ENCODE results near the gene SARDH.
"Not testable (repeated sequence)": the region's sequence is repeated elsewhere in the genome, so short reads cannot be mapped to it uniquely, and the experiment has no call there.

The SARDH gene

DNA sequence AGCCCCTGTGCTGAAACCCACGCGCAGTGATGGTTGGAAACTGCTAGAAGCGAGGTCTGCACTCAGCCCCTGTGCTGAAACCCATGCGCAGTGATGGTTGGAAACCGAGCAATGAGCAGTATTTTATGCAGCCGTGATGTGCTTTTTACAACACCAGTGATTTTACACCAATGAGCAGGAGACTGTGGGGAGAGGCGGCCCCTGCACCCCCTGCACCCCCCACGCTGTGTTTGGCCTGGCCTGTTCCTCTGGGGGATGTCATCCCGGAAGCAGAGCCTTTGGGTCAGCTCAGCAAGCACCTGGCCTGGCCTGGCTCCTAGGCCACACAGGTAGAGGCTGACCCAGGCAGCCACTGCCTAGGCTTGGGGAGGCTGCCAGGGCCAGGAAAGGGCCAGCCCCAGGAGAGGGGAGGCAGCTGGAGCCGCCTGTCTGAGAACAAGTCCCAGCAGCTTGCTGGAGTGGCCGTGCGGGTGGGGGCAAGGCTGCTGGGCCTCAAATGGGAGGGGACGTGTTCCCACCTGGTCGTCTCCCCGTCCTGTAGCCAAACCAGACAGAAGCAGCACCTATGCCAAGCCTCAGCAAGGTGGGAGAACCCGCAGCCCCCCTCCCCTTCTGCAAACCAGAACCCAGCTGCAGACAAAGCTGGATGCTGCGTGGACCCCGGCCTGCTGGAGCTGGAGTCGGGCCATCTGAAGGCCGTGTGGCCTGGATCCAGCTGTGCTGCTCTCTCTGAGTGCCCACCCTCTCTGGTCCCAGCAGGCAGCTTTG, 55.1 kb downstream of the SARDH start:
- no peak for DNase-seq

DNA sequence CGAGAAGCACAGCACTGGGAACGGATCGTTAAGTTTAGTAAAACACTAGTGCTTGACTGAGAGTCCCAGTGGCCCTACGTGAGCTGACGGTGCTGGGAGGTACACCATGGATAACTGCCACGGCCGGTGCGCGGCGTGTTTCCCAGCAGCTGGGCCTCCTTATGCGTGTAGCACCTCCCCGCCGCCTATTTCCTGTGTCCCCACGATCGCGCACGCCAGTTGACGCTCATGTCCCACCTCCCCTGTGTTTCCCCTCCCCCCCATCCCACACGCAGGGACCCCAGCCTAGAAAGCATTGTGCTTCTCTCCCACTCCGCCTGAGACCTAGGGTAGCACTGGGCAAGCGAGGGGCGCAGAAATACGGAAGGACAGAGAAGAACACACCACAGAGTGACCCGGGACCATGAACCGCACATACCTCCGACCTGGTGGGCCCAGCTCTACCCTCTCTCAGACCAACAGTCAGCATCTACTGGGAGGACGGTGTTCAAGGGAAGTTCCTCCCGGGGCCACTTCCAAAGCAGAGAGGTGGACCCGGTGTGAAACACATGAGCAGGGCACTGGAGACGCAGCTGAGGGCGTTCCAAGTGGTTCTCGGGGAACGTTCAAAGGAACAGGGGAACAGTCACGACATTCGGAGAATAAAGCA, 56.4 kb downstream of the SARDH start:
- no peak for DNase-seq

DNA sequence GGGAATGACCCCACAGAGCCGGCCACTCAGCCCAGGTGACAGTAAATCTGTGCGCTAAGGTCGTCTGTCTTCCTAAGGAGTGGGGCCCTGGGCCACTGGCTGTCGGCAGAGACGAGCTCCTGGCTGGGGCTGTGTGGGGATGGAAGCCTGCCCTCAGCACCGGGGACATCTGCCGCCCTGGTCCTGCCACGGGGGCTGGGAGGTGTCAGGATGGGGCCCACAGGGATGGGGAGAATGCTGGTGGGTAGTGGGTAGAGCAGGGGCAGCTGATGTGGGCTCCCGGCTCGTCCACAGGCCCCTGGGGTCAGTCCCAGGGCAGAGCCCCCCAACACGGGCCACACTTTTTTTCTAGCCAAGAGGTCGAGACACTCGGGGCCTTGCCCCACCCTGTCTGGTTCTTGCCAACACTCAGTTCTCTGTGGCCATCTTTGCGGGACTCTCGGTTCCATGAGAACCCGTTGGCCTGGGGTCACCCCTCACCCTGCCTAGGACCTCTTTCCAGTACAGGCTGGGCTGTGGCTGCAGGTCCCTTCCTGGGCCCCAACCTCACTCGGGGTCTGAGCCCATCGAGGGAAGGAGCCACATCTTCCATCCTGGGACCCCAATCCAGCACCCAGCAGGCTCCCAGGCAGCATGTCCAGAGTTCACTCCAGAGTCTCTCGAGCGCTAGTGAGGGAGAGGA, 57.0 kb downstream of the SARDH start:
- DNase-seq, result no peak

DNA sequence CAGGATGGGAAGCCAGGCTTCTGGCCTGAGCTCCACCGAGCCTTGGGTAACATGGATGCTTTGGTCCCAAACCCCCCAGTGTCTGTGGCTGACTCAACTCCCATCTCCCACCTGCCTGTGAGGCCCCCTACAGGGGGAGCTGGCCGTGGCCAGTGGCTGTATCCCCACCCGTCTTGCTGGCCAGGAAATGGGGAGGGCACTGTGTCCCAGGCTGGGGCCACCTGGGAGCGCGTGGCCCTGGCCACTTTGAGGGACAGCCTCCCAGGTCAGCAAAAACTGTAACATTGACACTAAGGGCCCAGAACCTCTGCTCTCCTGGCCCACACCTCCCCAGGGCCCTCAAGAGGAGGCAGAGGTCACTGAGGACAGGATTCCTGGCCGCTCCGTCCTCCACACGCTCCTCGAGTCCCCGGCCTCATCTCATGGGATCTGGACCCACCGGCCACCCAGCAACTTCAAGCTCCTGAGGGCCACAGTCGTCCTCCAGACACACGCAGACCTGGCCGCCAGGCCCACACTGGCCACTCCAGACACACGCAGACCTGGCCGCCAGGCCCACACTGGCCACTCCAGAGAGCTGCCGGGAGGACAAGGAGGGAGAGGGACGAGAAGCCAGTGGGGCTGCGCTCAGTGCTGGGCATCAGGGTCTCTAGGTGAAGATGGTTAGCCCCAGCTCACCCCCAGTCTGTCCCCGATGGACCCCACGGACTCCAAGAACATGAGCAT, 57.7 kb downstream of the SARDH start:
- no peak for DNase-seq

DNA sequence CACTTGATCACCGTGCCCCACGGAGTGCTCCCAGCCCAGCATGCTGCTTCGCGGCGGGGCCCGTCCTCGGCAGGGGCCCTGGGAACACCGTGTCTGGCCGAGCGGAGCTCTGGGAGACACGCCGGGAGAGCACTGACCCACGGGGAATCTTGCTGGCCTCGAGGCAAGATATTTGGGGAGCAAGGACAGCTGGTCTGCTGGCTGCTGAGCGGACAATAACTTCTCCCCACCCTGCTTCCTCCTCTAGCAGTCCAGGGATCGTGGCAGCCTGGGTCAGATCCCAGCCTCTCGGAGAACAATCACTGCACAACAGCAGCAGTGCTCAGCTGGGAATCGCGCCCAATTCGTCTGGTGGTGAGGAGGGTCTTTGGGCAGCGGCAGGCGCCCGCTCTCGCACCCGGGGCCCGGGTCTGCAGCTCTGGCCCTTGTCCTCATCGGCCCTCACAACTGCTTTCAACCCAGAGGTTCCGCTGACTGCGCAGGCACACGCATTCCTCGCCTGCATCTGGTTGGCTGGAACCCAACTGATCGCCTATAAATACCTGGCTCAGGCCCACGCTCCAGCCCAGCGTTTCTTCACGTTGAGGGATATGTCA, 58.6 kb downstream of the SARDH start:
- DNase-seq, result no peak

DNA sequence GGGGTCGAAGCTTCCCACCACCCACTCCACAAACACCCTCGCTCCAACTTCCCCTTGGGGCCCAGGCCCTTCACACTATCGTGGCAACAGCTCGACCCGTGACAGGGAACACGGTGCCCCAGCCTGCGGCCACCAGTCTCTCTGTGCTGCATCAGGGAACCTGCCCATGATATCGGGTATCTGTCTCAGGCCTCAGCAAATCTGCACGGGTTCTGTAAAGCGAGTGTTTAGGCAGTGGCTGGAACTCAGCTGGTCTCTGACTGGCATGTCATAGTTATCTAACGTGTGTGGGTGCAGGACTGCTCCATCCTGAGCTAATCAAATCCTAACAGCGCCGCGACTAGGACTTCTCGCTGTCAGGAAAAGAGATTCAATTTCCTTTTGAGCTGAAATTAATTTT, 59.1 kb downstream of the SARDH start:
- no peak for DNase-seq

DNA sequence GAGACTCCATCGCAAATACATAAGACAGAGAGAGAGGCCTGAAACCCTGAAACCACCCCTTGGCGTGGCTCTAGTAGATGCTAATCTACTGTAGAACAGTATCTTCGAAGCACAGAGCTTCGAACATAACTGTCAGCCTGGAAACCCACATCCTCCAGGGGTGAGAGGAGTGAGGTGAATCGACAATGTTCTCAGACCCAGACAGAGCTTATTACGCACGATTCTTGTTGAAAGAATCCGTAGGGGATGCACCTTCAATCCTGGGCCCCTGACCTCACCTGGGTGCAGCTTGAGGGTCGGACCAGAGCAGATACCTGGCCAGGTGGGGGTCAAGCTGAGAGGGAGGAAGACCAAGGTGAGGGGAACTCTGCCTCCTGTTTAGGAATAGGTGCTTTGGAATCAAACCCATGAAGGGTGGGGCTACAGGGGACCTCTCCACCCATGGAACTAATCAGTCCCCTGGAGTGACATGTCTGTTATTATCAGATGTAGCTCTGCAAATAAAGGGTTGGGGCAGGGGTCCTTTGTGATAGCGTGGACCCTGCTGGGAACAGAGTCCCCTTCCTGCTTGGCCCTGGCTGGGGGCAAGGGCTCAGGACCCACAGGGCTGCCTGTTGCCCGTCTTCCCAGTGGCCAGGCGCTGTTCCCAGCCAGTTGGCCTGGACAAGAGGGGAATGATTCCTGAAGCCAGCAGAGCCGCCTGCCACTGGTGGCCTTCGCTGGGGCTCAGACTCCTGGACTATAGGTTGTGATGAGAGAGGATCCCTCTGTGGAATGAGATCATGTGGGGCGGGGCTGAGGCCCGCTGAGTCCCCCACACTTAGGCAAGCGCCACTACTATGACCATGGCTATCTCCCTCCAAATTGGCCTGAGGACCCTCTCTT, 60.8 kb downstream of the SARDH start:
- DNase-seq, result no peak

DNA sequence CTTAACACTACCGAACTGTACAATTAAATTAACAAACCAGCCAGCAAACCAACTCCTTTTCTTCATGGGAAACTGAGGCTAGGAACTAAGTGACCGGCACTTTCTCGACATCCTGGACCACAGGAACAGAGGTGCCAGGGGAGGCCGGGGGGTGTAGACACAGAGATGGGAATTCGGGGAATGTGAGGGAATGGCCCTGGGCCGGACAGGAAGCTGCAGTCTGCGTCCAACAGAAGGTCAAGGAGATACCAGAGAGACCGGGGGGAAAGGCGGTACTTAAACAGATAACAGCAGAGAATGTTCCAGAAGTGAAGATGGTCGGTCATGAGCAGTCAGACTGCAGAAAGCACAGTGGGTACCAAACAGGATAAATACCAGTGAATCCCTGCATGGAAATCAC, 61.7 kb downstream of the SARDH start:
- DNase-seq, result no peak

DNA sequence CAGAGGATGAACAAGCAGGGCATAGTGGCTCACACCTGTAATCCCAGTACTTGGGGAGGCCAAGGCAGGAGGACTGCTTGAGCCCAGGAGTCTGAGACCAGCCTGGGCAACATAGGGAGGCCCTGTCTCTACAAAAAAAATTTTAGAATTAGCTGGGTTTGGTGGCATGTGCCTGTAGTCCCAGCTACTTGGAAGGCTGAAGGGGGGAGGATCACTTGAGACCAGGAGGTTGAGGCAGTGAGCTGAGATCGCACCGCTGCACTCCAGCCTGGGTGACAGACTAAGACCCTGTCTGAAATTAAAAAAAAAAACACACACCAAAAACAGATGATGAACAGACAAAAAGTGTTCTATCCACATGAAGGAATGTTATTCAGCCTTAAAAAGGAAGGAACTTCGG, 62.4 kb downstream of the SARDH start:
- DNase-seq, result not testable (repeated sequence)

DNA sequence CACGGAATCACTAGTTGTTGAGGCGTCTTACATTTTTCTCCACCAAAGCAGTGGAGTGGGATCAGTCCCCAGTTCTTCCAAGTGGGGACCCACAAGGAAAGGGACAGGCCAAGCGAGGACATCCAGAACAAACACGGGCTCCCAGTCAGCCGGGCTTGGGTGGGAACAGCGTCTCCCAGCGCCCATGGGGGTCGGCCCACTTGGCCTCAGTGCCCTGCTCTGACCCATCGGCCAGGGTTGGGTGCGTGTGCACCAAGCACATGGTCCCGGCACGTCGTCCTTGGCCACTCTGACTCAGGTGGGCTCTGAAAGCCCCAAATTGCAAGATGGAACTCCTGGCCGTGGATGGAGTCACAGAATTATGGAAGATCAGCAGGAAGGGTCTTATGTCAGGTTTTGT, 64.1 kb downstream of the SARDH start:
- no peak for DNase-seq

DNA sequence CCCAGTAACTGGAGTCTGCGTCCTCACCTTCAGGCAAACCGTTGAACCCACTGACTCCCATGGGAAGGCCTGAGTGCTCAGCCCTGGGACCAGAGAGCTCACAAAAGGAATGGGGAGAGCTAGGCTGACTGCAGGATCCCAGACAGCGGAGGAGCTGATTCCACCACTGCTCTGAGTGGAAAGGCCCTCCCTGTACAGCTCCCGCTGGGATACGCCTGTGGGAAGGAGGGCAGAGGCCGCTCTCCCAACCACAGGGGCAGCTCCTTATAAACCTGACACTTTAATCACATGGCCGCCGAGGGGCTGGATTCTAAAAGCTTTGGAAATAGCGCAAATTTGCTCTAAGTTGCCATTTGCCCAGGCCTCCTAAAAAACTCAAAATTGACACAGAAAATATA, 64.9 kb downstream of the SARDH start:
- DNase-seq, result no peak

DNA sequence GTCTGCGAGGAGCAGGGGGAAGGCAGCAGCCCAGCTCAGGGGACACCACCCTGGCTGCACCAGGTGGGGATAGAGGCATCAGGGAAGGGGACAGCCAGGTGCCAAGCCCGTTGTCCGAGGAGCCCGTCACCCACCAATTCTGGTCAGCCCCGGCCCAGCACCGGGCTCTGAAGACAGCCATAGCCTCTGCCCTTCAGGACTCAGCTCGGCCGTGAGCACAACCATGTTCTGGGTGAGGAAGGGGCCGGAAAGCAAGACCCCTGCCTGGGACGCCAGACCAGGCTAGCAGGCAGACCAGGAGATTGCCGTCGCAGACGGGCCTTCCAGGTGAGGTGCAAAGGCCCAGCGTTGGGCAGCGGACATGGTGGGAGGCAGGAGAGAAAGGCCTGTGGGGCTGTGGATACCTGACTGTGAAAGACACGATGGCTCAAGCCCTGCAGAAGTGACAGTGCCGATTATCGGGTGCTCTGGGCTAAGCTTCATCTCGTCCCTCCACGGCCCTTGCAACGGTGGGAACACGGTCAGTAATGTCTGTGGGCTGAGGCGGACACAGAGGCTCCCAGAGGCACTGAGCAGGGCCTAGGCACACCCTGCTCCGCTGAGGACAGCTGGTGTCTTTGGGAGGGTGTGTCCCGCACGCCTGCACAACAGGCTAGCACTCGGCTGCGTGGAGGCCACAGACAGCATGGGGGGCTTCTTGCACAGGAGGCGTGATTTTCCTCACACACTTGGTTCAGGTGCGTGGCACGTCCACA, 65.5 kb downstream of the SARDH start:
- no peak for DNase-seq

DNA sequence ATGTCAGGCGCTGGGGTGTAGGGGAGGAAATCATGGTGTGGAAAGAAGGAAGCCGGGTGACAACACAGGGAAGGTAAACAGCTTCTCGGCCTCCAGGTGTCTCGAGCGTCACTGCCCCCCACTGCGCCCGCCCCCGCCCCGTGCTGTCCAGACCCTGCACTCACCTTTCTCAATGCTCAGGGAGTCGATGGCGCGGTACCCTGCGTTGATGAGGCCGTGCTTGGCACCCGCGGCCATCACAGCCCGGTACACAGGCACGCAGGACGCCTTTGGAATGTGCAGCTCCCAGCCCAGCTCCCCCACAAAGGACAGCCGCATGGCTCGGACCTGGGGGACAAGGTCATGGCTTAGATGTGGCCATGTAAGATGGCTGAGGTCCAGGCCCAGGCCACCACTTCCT, 66.8 kb downstream of the SARDH start:
- DNase-seq, result no peak

DNA sequence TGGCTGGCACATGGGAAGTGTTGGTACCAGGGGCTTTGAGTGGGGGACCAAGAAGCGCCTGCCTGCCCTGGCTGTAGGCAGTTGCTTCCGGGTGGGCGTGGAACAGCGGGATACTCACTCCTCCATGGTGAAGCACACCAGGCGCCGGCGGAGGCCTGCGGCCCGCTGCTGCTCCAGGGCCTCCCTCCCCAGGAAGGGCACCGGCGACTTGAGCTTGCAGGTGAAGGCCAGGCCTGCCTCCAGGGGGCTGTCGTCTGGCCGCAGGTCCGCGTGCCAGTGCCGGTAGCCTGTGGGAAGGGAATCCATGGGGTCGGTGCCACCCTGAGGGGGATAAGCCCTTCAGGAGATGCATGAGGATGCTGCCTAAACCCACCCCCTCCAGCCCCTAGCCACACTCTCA, 67.7 kb downstream of the SARDH start:
- DNase-seq, result no peak

DNA sequence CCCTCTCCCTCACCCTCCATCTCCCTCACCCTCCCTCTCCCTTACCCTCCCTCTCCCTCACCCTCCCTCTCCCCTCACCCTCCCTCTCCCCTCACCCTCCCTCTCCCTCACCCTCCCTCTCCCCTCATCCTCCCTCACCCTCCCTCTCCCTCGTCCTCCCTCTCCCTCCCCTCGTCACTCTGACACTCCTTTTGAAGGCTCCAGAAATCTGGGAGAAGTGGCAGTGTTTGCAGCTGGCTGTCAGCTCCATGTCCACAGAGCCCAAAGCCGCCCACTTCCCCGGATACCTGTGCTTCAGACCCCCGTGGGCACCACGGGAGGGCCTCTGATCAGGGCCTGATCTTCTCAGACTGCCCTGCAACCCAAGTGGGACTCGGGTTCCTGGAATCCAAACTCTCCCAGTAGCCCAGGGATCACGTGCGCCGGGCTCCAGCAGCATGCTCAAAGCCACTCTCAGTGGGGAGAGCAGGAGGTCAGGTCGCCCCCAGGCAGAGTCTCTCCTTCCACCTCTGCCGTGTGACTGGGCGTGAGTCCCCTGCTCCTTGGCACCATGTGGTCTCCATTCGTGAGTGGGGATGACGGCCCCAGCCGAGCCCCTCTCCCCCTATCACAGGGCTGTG, 68.9 kb downstream of the SARDH start:
- no peak for DNase-seq

DNA sequence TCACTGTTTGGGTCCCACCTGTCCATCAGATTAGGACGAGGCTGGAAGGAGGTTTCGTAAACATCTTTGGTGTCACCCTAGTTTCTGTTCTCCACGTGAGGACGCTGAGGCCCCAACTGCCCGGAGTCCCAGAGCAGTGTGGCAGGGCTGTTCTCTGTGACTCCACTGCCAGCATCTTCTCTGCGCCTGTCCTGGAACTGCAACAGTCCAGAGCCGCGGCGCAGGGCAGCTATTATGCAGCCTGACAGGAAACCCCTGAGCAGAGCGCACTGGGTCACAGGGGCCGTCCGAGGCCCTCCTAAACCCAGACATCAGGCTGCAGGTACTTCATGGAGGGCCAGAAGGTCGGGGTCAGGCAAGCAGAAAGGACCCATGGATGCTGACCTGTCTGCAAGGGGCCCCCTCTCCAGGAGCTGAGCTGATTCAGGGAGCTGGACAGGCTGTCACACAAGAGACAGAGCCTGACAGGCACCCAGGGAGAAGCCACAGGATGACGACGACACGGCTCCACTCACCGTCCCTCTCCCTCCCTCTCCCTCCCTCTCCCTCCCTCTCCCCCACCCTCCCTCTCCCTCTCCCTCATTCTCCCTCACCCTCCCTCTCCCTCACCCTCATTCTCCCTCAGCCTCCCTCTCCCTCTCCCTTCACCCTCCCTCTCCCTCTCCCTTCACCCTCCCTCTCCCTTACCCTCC, 70.2 kb downstream of the SARDH start:
- no peak for DNase-seq

DNA sequence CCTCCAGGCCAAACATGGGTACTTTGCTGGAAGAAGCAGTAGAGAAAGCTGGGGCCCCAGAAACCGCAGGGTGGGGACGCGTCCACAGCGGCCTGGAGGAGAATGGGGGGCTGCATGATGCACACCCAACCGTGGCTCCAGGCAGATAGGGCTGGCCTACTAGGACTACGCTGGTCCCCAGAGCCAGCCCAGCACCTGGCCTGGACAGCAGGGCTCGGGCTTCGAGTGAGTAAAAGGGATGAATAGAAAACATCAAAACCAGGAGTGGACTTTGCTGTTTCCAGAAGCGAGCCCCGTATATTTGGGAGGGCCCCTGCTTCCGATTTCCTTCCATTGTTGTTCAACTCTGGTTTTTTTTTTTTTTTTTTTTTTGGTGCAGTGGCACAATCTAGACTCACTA, 71.3 kb downstream of the SARDH start:
- DNase-seq, result no peak

DNA sequence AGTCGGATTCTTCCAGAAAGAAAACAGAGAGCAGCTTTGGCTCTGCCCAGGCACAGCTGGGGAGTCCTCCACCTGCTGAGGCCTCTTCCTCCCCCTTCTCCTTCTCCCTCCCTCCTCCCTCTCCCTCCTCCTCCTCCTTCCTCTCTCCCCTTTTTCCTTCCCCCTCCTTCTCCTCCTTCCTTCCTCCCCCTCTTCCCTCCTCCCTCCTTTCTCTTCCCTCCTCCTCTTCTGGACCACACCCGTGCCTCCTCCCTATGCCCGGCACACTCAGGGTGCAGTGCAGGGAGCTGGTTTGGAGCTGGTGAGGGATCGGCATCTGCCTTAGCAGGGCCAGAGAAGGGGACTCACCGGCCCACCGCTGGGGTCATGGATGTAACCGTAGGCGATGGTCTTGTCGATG, 71.8 kb downstream of the SARDH start:
- no peak for DNase-seq

DNA sequence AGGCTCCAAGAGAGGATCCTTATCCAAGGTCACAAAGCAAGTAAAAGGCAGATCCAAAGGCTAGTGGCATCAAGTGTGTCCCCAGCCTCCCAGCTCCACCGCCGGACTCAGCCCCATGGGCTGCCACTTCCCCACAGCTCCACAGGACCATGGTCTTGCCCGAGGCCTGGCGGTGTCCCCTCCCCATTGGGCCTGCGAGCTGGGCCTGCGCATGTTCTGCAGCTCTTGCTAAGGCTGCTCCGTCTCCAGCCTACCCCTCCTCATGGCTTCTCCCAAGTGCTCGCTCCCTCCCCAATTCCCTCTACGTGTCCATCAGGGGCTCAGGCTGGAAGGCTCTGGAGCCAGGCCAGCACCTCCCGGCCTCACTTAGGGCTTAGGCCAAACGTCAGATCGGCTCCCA, 72.6 kb downstream of the SARDH start:
- no peak for DNase-seq

DNA sequence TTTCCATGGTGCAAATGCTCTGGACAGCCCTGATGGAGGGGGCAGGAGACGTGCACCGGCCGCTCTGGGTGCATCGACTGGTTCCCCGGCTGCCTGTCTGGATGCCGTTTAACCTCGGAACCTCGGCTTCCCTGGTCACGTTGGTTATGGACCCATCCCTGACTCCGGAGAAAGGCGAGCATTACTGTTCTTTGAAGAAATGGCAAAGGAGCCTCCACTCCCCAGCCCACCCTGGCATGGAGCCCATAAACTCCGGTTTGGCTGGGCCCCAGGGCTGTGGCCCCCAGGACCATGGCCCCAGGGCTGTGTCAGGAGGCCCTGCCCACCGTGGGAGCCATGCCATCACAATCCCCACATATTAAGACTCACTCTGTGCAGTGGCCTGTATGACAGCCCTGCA, 73.1 kb downstream of the SARDH start:
- DNase-seq, result no peak
